Uterus (tissue), 4 donors: ENCODE results near the gene TSPYL2. TPM values are rescaled to one million over a fixed set of nuclear protein-coding genes. Genes with fewer than 3 reads are reported as not detected.
A peak's percentile ranks its signal among the peaks of the same experiment; 100 is the strongest.

Experiments
- DNase-seq, 2 donors: peaks; one replicate each; pipeline ENCODE4 v3.0.0-alpha.2; 2019 to 2020
- H3K27ac ChIP-seq, 2 donors: fragments of 200-600 bp; sonication (generic); 1 replicate in 1 of 2; 2 replicates in 1 of 2; pipeline ENCODE4 v1.5.1; 2016 to 2018
- H3K27me3 ChIP-seq, 2 donors: fragments of 200-600 bp; sonication (generic); one replicate each; pipeline ENCODE4 v1.5.1; 2018 to 2019; ENCODE audit warnings: control low read depth in 1 of 2
- H3K36me3 ChIP-seq, 2 donors: fragments of 200-600 bp; sonication (generic); one replicate each; pipeline ENCODE4 v1.5.1; 2019; ENCODE audit warnings: control low read depth in 1 of 2
- H3K4me1 ChIP-seq, 2 donors: fragments of 200-600 bp; sonication (generic); one replicate each; pipeline ENCODE4 v1.5.1; 2018 to 2019; ENCODE audit warnings: control low read depth in 1 of 2
- H3K4me3 ChIP-seq, 2 donors: fragments of 200-600 bp; sonication (generic); 1 replicate in 1 of 2; 2 replicates in 1 of 2; pipeline ENCODE4 v1.5.1; 2018 to 2019; ENCODE audit warnings: mild to moderate bottlenecking in 1 of 2
- H3K9me3 ChIP-seq, 2 donors: fragments of 200-600 bp; sonication (generic); one replicate each; pipeline ENCODE4 v1.5.1; 2019; ENCODE audit warnings: control low read depth in 1 of 2
- CTCF ChIP-seq, 4 experiments: fragments of 200-600 bp in 2 of 4; fragments of 450-650 bp in 2 of 4; sonication (generic) in 2 of 4; IDR thresholded peaks; one replicate each; pipeline ENCODE4 v1.5.1; 2016 to 2019; ENCODE audit warnings: antibody characterized with exemption in 4 of 4, mild to moderate bottlenecking in 2 of 4, moderate library complexity in 1 of 4
- POLR2A ChIP-seq, 2 donors: fragments of 450-650 bp; IDR thresholded peaks; one replicate each; pipeline ENCODE4 v1.6.1; 2016; ENCODE audit warnings: antibody characterized with exemption in 2 of 2, mild to moderate bottlenecking in 1 of 2, moderate library complexity in 1 of 2
- intact Hi-C: fragments of 100-400 bp; cut with DNase I; formaldehyde crosslinking; loops from one replicate; pipeline ENCODE4 v1.15.1; 2023; ENCODE audit warnings: low total_unique reads
- total RNA-seq, 4 donors: library from RNA; depleted of rRNA in 3 of 4; stranded (reverse); fragments of >200 nt in 3 of 4; gene quantifications; one replicate each; pipeline versions ENCODE4 v1.1.0 to v1.2.4, GENCODE V29; 2014 to 2023
- donor health status: DM: yes; HTN: yes; CAD: no.

TSPYL2 gene
- total RNA-seq, 4 donors from 2014 or later: 19.5 to 152 (median 30.7) TPM

GRCh38 chrX:53089925-53090324 lies 7.8 kb downstream of the TSPYL2 start:
- no peaks in the 10 kb centered on the region for H3K27me3 ChIP-seq
- no peaks in the 10 kb centered on the region for H3K36me3 ChIP-seq
- intact Hi-C loops: no loop called here
- H3K9me3 ChIP-seq: no peaks in the 10 kb centered on the region
- no peaks in the 10 kb centered on the region for H3K4me1 ChIP-seq
- no peak for DNase-seq
- peak overlapping the region; percentile 88 to 96 for H3K27ac ChIP-seq
- TF ChIP-seq POLR2A (IDR thresholded peaks at IDR 0.05): no peak
- no peak for TF ChIP-seq CTCF (IDR thresholded peaks at IDR 0.05)
- H3K4me3 ChIP-seq: no peak overlapping the region

- H3K27ac ChIP-seq: no peak overlapping the region
- intact Hi-C loops: no loop called here
- no peak for TF ChIP-seq CTCF (IDR thresholded peaks at IDR 0.05)
- no peak for TF ChIP-seq POLR2A (IDR thresholded peaks at IDR 0.05)
These were observed 9.2 kb downstream of the TSPYL2 start for GRCh38 chrX:53091354-53091753.

GRCh38 chrX:53093177-53093655 lies 11.0 kb downstream of the TSPYL2 start:
- TF ChIP-seq CTCF (IDR thresholded peaks at IDR 0.05) (peak; percentile 53 to 72 (median 62)), POLR2A (IDR thresholded peaks at IDR 0.05) (no peak)
- Histone ChIP-seq H3K9me3 (no peaks in the 10 kb centered on the region), H3K36me3 (no peaks in the 10 kb centered on the region), H3K4me1 (no peaks in the 10 kb centered on the region), H3K27ac (peak overlapping the region; percentile 85 to 90), H3K27me3 (no peaks in the 10 kb centered on the region), H3K4me3 (peak overlapping the region; percentile 59 to 61)
- intact Hi-C loops: no loop called here
- peak; percentile 79 to 82 for DNase-seq

More at GRCh38 chrX:53091354-53091753, 9.2 kb downstream of the TSPYL2 start:
- Histone ChIP-seq H3K36me3 (no peaks in the 10 kb centered on the region), H3K4me1 (no peaks in the 10 kb centered on the region), H3K27me3 (no peaks in the 10 kb centered on the region), H3K4me3 (no peak overlapping the region), H3K9me3 (no peaks in the 10 kb centered on the region)
- DNase-seq: no peak

- H3K9me3 ChIP-seq: no peaks in the 10 kb centered on the region
- no peaks in the 10 kb centered on the region for H3K27me3 ChIP-seq
- peak within 1 kb of the TSS; percentile 85 to 90 for H3K27ac ChIP-seq
- DNase-seq: peak; percentile 87 to 91
- no peaks in the 10 kb centered on the region for H3K36me3 ChIP-seq
- TF ChIP-seq POLR2A (IDR thresholded peaks at IDR 0.05) (peak; percentile 58 to 71), CTCF (IDR thresholded peaks at IDR 0.05) (no peak)
- no peaks in the 10 kb centered on the region for H3K4me1 ChIP-seq
- intact Hi-C loops: no loop called here
- peak within 1 kb of the TSS; percentile 59 to 61 for H3K4me3 ChIP-seq
These were observed 11.8 kb downstream of the TSPYL2 start, which contains the start of gene KANTR for GRCh38 chrX:53093748-53094581. KANTR (plus strand) TSS chrX:53094142; CDS start chrX:53124273, 30,131 bp downstream.

- Histone ChIP-seq H3K4me1 (no peaks in the 10 kb centered on the region), H3K27me3 (no peaks in the 10 kb centered on the region), H3K27ac (peak overlapping the region; percentile 85 to 90), H3K9me3 (no peaks in the 10 kb centered on the region), H3K4me3 (peak overlapping the region; percentile 59 to 61), H3K36me3 (no peaks in the 10 kb centered on the region)
- TF ChIP-seq CTCF (IDR thresholded peaks at IDR 0.05) (no peak), POLR2A (IDR thresholded peaks at IDR 0.05) (no peak)
- DNase-seq: no peak
- intact Hi-C loops: no loop called here
These were observed 12.4 kb downstream of the TSPYL2 start for GRCh38 chrX:53094582-53094905.
